GM21576 (cell line): Measurements from ENCODE around the gene ZNF496.
A peak's percentile ranks its signal among the peaks of the same experiment; 100 is the strongest.
"Not testable (repeated sequence)": the region's sequence is repeated elsewhere in the genome, so short reads cannot be mapped to it uniquely, and the experiment has no call there.

Experiments
- ATAC-seq: cut with Tn5 transposase; IDR thresholded peaks from one replicate; pipeline ENCODE4 v1.9.1; 2021; ENCODE audit warnings: mild to moderate bottlenecking, moderate library complexity; ENCODE audit not compliant: unreplicated experiment

ZNF496 gene

DNA sequence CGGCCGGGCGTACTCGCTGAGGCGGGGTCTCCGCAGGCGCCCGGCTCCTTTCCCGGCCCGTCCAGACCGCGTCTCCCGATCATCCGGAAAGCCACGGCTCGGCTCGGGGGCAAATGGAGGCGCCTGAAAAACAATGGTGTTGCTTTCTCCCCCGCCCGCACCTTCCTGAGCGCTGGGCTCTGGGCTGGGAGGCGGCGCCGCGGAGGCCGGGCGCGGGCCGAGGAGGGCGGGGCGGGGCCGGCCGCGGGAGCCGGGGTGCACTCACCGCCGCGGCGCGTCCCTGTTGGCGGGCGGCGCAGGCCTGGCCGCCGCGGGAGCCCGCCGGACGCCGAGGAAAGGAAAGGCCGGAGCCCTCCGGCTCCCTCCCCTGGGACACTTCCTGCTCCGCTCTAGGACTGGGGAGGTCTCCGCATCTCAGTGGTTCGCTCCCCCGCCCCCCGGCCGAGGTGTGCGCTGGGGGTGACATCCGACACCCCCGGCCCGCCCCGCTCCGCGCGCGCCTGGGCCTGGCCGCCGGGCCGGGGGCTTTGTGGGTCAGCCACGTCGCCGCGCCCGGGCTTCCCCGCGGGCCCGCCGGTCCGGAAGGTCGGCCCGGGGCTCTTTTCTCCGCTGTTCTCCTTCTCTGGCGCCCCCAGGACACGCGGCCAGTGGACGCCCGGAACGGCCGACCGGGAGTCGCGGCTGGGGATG is at the start of gene ZNF496:
Gene ZNF496 (minus strand): TSS at position 343 of the 690 bp plus-strand sequence. CDS start 2,289 bp downstream, outside the sequence.
- peak; percentile 59 for ATAC-seq

- ATAC-seq: no peak
Measured at GRCh38 chr1:247378334-247379073, 46.8 kb upstream of the ZNF496 start.

- not testable (repeated sequence) for ATAC-seq
Measured at GRCh38 chr1:247377656-247378055, 46.0 kb upstream of the ZNF496 start.

DNA sequence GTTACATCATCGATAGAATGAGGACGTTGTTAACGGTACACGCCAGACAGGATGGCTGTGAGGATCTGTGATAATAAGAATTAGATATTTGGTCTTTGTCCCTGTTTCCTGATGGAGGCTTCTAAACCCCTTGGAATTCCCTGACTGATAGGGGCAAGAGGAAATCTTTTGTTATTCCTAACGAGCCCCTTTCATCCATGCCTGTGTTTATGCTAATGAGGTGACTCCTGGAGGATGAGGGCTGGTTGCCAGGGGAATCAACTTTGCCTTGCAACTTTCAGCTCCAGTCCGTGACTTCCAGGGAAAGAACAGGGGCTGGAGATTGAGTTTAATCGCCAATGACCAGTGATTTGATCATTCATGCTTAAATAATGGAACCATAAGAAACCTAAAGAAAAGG is 45.0 kb upstream of the ZNF496 start:
- no peak for ATAC-seq

DNA sequence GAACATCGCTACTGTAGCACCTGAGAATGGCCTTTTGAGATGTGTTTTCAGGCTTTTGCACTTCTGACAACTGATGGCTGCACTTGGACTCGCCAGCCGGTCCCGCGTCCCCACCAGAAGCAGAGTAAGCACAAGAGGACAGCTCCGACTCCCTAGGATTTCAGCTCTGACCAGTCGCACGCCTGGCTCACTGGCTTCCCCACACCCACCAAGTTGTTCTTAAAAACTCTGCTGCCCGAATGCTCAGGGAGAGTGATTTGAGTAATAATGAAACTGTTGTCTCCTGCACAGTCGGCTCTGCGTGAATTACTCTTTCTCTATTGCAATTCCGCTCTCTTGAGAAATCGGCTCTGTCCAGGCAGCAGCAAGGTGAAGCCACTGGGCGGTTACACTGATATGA is 44.1 kb upstream of the ZNF496 start:
- no peak for ATAC-seq

- not testable (repeated sequence) for ATAC-seq
Measured at GRCh38 chr1:247374651-247375334, 43.1 kb upstream of the ZNF496 start.

GRCh38 chr1:247373721-247374141 is 42.1 kb upstream of the ZNF496 start:
- peak; percentile 55 for ATAC-seq

DNA sequence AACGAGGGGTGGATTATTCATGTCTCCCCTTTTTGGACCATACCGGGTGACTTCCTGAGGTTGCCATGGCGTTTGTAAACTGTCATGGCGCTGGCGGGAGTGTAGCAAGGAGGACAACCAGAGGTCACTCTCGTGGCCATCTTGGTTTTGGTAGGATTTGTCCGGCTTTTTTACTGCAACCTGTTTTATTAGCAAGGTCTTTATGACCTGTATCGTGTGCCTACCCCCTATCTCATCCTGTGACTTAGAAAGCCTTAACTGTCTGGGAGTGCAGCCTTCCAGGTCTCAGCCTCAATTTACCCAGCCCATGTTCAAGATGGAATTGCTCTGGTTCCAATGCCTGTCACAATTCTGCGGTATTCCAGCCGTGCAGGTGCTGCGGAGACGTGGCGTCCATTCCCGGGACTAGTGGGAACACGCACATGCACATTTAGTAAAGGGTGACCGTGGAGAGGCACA is 40.2 kb upstream of the ZNF496 start:
- no peak for ATAC-seq

DNA sequence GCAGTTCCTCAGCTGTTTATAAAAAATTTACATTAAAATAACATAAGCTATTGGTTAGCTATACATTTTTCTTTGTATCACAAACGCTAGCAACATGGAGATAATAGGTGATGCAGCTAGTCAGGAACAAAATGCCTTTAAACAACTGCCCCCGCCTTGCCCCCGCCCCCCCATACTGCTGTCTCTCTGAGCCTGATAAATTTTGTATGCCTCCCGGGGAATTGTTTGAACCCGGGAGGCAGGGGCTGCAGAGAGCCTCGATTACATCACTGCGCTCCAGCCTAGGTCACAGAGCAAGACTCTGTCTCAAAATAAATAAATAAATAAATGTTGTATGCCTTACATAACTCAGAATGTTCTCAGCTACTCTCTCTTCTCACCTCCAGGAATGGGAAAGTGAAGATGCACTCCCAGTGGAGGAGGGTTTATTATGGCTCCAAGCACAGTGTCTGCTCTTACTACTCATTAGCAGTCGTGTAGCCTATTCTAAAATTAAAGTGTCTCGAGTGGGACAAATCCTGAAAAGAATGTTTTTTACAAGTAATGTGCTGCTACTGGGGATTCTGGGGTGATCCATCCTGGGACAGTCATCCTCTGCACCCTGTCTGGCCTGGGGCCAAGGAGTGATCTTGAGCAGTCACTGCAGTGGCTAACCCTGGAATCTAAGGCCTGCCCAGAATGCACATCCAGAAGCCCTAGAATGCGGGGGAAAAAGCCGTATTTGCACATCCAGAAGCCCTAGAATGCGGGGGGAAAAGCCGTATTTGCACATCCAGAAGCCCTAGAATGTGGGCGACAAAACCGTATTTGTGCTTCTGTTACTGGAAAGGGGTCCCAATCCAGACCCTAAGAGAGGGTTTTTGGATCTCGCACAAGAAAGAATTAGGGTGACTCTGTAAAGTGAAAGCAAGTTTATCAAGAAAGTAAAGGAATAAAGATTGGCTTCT is 39.4 kb upstream of the ZNF496 start:
- no peak for ATAC-seq

- ATAC-seq: no peak
Measured at GRCh38 chr1:247368490-247369145, 37.0 kb upstream of the ZNF496 start.

GRCh38 chr1:247367786-247368422 is 36.2 kb upstream of the ZNF496 start:
- ATAC-seq: no peak

- no peak for ATAC-seq
Measured at GRCh38 chr1:247366926-247367645, 35.4 kb upstream of the ZNF496 start.

DNA sequence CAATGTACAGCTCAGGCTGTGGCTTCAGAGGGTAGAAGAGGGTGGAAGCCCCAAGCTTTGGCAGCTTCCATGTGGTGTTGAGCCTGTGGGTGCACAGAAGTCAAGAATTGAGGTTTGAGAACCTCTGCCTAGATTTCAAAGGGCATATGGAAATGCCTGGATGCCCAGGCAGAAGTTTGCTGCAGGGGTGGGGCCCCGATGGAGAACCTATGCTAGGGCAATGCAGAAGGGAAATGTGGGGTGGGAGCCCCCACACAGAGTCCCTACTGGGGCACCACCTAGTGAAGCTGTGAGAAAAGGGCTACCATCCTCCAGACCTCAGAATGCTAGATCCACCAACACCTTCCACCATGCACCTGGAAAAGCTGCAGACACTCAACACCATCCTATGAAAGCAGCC is 34.7 kb upstream of the ZNF496 start:
- ATAC-seq: not testable (repeated sequence)

DNA sequence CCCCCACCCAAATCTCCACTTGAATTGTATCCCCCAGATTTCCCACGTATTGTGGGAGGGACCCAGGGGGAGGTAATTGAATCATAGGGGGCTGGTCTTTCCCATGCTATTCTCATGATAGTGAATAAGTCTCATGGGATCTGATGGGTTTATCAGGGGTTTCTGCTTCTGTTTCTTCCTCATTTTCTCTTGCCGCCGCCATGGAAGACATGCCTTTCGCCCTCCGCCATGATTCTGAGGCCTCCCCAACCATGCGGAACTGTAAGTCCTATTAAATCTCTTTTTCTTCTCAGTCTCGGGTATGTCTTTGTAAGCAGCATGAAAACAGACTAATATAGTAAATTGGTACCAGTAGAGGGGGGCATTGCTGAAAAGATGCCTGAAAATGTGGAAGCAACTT is 33.4 kb upstream of the ZNF496 start:
- no peak for ATAC-seq

DNA sequence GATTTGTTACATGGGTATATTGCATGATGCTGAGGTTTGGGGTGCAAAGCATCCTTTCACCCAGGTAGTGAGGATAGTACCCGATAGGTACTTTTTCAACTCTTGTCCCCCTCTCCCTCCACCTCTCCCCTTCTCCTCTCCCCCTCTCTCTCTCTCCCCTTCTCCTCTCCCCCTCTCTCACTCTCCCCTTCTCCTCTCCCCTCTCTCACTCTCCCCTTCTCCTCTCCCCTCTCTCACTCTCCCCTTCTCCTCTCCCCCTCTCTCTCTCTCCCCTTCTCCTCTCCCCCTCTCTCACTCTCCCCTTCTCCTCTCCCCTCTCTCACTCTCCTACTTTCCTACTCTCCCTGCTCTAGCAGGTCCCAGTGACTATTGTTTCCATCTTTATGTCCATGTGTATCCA is 31.3 kb upstream of the ZNF496 start:
- not testable (repeated sequence) for ATAC-seq

GRCh38 chr1:247362153-247362552 is 30.5 kb upstream of the ZNF496 start:
- ATAC-seq: no peak

DNA sequence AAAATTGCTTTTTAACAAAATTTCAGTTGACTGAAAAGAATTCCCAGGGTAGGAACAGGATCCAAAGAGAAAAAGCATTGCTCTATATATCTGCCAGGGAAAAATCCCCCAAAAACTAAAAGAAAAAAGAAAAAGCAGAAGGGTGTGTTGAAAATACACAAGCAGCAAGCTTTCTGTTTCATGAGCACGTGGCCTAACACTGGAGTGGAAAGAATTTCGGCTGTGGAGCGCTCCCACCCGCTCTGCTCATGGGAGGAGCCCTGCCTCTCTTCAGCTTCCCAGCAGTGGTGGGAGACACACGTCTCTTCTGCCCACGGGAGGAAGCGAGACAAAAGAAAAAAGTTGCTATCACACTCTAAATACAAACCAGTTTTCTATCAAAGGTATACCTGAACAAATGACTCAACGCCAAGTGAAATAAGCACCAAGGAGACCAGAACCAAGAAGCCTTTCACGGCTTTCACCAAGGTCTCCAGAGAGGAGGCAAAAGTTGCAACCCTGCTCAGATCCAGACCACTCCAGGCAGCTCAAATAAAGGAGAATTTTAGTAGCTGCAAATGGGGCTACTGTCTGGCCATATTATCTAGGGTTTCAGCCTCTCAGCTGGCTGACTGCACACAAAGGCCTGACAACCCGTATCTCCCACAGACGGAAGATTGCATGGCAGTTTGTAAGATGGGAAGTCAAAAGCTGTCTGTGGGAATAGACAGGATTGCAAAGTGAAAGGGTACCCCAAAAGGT is 29.5 kb upstream of the ZNF496 start:
- ATAC-seq: no peak
